Measurements from ENCODE around the gene PBXIP1.

GRCh38 chr1:155002464-155003226 lies 46.7 kb upstream of the PBXIP1 start, which contains the start of gene ZBTB7B:
- TF ChIP-seq EZH2phosphoT487 (IDR thresholded peaks at IDR 0.05; ENCODE audit: borderline replicate concordance, low read depth, low read length) (no peak), CTCF (conservative IDR thresholded peaks at IDR 0.05; ENCODE audit: low read length) (no peak)

All from OCI-LY7 (cell line).